ENCODE data around the gene ALPK3.

GRCh38 chr15:84772467-84772866 lies 44.7 kb upstream of the ALPK3 start:
- TF ChIP-seq FOXA1 (IDR thresholded peaks at IDR 0.05) (no peak), SP1 (IDR thresholded peaks at IDR 0.05) (no peak), BHLHE40 (IDR thresholded peaks at IDR 0.05; ENCODE audit: borderline replicate concordance) (no peak), LEF1 (IDR thresholded peaks at IDR 0.05; ENCODE audit: borderline replicate concordance) (no peak), ELF4 (IDR thresholded peaks at IDR 0.05) (no peak), SUZ12 (IDR thresholded peaks at IDR 0.05) (no peak), FOXK2 (IDR thresholded peaks at IDR 0.05) (no peak), FOXM1 (IDR thresholded peaks at IDR 0.05; ENCODE audit: borderline replicate concordance) (no peak), ZNF384 (IDR thresholded peaks at IDR 0.05) (no peak)
